Measurements from ENCODE around the gene PRKAR1A.

PRKAR1A gene

GRCh38 chr17:68544111-68544915, 32.1 kb downstream of the PRKAR1A start:
- no peak for DNase-seq

- no peak for DNase-seq
Measured at GRCh38 chr17:68556551-68556950, 44.3 kb downstream of the PRKAR1A start.

- DNase-seq: no peak
Measured at GRCh38 chr17:68559316-68559715, 47.1 kb downstream of the PRKAR1A start.

- DNase-seq: no peak
Measured at GRCh38 chr17:68560966-68561720, 48.9 kb downstream of the PRKAR1A start.

GRCh38 chr17:68562736-68563135, 50.5 kb downstream of the PRKAR1A start:
- DNase-seq: no peak

GRCh38 chr17:68564415-68565111, 52.3 kb downstream of the PRKAR1A start:
- DNase-seq: no peak

- no peak for DNase-seq
Measured at GRCh38 chr17:68565661-68566441, 53.6 kb downstream of the PRKAR1A start.

- DNase-seq: no peak
Measured at GRCh38 chr17:68566442-68566738, 54.2 kb downstream of the PRKAR1A start.

GRCh38 chr17:68567035-68567434, 54.8 kb downstream of the PRKAR1A start:
- DNase-seq: no peak

GRCh38 chr17:68567581-68567980, 55.4 kb downstream of the PRKAR1A start:
- DNase-seq: no peak

GRCh38 chr17:68568581-68568980, 56.4 kb downstream of the PRKAR1A start:
- DNase-seq: no peak

GRCh38 chr17:68569346-68569745, 57.1 kb downstream of the PRKAR1A start:
- DNase-seq: no peak

- no peak for DNase-seq
Measured at GRCh38 chr17:68570526-68570925, 58.3 kb downstream of the PRKAR1A start.

GRCh38 chr17:68572138-68572842, 60.1 kb downstream of the PRKAR1A start:
- DNase-seq: no peak

- no peak for DNase-seq
Measured at GRCh38 chr17:68573338-68573737, 61.1 kb downstream of the PRKAR1A start.

- no peak for DNase-seq
Measured at GRCh38 chr17:68576137-68576536, 63.9 kb downstream of the PRKAR1A start.

GRCh38 chr17:68576811-68577496, 64.7 kb downstream of the PRKAR1A start:
- DNase-seq: no peak

- DNase-seq: no peak
Measured at GRCh38 chr17:68577497-68577821, 65.2 kb downstream of the PRKAR1A start.

- no peak for DNase-seq
Measured at GRCh38 chr17:68578236-68578635, 66.0 kb downstream of the PRKAR1A start.

GRCh38 chr17:68579194-68579927, 67.1 kb downstream of the PRKAR1A start:
- DNase-seq: no peak

- DNase-seq: no peak
Measured at GRCh38 chr17:68580236-68580770, 68.1 kb downstream of the PRKAR1A start.

Data from DMS79 (cell line).